Right atrium auricular region (tissue), 2 donors: ENCODE results near the gene MUTYH. TPM values are rescaled to one million over a fixed set of nuclear protein-coding genes. Genes with fewer than 3 reads are reported as not detected.

Experiments used
- DNase-seq: peaks from one replicate; pipeline ENCODE4 v3.0.0-alpha.2; 2019; ENCODE audit warnings: low spot score
- H3K27ac ChIP-seq, 2 donors: fragments of 200-600 bp; sonication (generic); 1 replicate in 1 of 2; 2 replicates in 1 of 2; pipeline ENCODE4 v1.5.1; 2016 to 2019
- H3K27me3 ChIP-seq, 2 donors: fragments of 200-600 bp; sonication (generic); one replicate each; pipeline versions ENCODE4 v1.5.1 to v1.6.0; 2017 to 2019
- H3K36me3 ChIP-seq: fragments of 200-600 bp; sonication (generic); one replicate; pipeline ENCODE4 v1.5.1; 2016
- H3K4me1 ChIP-seq, 2 donors: fragments of 200-600 bp; sonication (generic); one replicate each; pipeline versions ENCODE4 v1.5.1 to v1.6.0; 2017 to 2019
- H3K4me3 ChIP-seq, 2 donors: fragments of 200-600 bp; sonication (generic); 1 replicate in 1 of 2; 2 replicates in 1 of 2; pipeline ENCODE4 v1.5.1; 2017 to 2019; ENCODE audit warnings: mild to moderate bottlenecking in 1 of 2, moderate library complexity in 1 of 2
- H3K9me3 ChIP-seq, 2 donors: fragments of 200-600 bp; sonication (generic); one replicate each; pipeline ENCODE4 v1.5.1; 2019
- total RNA-seq, 2 donors: library from RNA; depleted of rRNA; stranded (reverse); fragments of >200 nt; gene quantifications; one replicate each; pipeline ENCODE4 v1.1.0, GENCODE V29; 2016
- TF ChIP-seq, protein P1 (sequence below), 2 donors: fragments of 200-600 bp; sonication (generic); IDR thresholded peaks; one replicate each; pipeline ENCODE4 v1.5.1; 2019; ENCODE audit warnings: antibody characterized with exemption in 2 of 2

The MUTYH gene
- total RNA-seq, 2 donors from 2014 or later, result 4.2 to 11.1 TPM

DNA sequence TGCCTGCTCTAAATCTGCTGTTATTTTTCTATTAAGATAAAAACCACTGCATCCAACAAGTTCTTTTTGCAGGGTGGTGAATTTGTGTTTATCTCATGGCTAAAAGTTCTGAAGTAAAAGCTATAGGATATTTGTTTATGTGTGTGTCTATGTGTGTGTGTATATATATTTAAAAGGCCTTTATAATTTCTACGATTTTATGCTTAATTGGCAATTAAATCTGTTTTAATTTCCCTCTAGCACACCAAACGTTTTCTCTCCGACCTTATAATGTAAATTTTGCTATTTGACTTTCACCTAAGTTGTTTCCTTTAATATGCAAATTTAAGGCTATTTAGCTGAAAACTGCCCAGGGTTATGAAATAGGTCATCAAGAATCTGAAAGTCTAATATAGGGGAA lies 33.3 kb downstream of the MUTYH start:
- TF ChIP-seq, protein P1, sequence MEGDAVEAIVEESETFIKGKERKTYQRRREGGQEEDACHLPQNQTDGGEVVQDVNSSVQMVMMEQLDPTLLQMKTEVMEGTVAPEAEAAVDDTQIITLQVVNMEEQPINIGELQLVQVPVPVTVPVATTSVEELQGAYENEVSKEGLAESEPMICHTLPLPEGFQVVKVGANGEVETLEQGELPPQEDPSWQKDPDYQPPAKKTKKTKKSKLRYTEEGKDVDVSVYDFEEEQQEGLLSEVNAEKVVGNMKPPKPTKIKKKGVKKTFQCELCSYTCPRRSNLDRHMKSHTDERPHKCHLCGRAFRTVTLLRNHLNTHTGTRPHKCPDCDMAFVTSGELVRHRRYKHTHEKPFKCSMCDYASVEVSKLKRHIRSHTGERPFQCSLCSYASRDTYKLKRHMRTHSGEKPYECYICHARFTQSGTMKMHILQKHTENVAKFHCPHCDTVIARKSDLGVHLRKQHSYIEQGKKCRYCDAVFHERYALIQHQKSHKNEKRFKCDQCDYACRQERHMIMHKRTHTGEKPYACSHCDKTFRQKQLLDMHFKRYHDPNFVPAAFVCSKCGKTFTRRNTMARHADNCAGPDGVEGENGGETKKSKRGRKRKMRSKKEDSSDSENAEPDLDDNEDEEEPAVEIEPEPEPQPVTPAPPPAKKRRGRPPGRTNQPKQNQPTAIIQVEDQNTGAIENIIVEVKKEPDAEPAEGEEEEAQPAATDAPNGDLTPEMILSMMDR (IDR thresholded peaks at IDR 0.05), result no peak

DNA sequence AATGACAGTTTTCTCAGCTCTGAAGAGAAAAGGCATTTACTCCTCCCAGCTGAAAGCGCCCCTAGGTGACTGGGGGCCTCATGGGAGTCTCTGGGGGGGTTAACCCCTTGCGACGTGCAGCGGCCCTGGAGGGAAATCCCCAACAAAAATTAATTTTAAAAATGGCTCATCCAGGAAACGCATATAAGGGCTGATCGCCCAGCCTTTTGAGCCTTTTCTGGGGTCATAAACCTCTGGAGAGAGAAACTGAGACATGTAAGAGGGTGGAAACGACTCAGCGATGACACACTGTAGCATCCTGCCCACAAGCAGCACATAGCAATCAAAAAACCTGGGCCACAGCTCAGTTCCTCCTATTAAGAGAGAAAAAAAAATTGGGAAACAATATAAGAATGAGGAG lies 33.9 kb downstream of the MUTYH start:
- H3K4me3 ChIP-seq, result no peak overlapping the region
- no peaks in the 10 kb centered on the region for H3K36me3 ChIP-seq
- peaks cover 0 to 12% of the 10 kb centered on the region in 2 donors for H3K4me1 ChIP-seq
- no peaks in the 10 kb centered on the region for H3K27me3 ChIP-seq
- no peaks in the 10 kb centered on the region for H3K9me3 ChIP-seq
- no peak overlapping the region for H3K27ac ChIP-seq
- peak; percentile 18 for DNase-seq
- TF ChIP-seq, protein P1 (IDR thresholded peaks at IDR 0.05), result no peak

More for the DNA sequence above, 33.3 kb downstream of the MUTYH start:
- Histone ChIP-seq H3K27ac (no peak overlapping the region), H3K4me1 (peaks cover 0 to 12% of the 10 kb centered on the region in 2 donors), H3K9me3 (no peaks in the 10 kb centered on the region), H3K36me3 (no peaks in the 10 kb centered on the region), H3K27me3 (no peaks in the 10 kb centered on the region), H3K4me3 (no peak overlapping the region)
- no peak for DNase-seq

DNA sequence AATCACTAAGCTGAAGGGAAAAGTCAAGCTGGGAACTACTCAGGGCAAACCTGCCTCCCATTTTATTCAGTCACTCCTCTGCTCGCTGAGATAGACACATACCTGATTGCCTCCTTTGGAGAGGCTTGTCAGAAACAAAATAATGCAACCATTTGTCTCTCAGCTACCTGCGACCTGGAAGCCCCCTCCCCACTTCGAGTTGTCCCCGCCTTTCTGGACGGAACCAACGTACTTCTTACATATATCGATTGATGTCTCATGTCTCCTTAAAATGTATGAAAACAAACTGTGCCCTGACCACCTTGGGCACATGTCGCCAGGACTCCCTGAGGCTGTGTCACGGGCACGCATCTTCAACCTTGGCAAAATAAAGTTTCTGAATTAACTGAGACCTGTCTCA lies 35.0 kb downstream of the MUTYH start:
- H3K27ac ChIP-seq, result no peak overlapping the region
- H3K4me1 ChIP-seq, result peaks cover 0 to 12% of the 10 kb centered on the region in 2 donors
- no peaks in the 10 kb centered on the region for H3K9me3 ChIP-seq
- no peaks in the 10 kb centered on the region for H3K36me3 ChIP-seq
- peak; percentile 43 for DNase-seq
- H3K27me3 ChIP-seq, result no peaks in the 10 kb centered on the region
- TF ChIP-seq, protein P1 (IDR thresholded peaks at IDR 0.05), result no peak
- no peak overlapping the region for H3K4me3 ChIP-seq

DNA sequence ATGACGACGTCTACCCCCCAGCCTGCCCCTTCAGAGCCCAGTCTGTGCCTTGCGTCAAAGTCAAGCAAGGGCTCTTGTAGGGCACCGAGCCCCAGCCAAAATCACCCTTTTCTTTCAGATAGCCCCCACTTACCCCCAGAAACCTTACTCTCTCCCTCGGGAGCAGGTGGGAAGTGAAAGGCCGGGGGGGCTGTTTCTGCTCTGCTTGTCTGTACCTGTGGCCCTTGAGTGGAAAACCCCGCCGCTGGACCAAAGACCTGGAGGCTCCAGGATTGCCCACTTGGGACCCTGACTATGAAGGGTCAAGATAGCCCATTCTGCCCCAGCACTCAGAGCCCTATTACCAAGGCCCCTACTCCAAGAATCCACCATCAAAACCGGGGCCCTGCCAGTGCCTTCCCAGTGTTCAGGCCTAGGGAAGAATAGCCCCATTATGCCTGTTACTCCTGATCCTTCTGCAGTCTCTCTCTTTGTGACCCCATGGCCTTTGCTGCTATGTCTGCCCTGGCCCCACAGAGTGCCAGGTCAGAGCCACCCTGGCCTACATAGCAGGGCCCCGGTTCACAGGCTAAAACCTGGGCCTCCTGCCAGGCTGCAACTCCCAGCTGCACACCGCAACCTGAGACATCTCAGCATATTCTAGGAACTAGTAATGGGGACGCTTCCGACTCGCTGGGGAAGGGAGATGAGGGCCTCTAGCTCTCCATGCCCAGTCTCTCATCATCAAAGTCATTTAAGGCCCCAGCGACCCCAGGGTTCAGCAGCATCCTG lies 35.7 kb downstream of the MUTYH start:
- DNase-seq, result peak; percentile 56

DNA sequence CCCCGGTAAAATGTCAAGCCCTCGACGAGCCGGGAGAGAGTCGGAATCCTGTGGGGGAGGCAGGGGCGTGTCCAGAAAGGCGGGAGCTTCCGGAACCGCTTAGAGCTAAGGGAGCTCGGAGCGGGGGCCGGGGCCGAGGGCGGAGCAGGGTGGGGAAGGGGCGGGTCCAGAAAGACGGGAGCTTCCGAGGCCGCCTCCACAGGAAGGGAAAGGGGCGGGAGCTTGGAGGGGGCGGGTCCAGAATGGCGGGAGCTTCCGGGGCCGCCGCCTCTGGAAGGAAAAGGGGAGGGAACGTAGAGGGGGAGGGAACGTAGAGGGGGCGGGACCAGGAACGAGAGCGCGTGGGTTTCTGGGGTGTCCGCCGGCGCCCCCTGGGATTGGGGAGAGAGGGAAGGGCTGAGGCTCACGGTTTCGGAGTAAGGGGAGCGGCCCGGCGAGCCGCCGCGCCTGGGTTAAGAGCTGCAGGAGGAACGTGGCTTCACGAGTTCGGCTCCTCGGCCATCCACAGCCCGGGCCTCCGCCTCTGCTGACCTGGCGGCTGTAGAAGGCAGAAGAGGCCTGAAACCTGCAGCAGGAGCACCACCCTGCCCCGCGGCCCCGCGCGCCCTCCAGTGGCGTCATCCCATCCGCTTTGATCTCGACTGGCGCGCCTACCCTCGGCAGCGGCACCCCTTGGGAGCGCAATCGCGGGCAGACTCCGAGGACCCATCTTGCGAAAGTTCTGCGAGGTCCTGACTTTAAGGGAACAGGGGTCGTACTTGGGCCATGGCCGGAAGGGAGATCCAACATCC lies 36.5 kb downstream of the MUTYH start:
- DNase-seq, result peak; percentile 96
- no peaks in the 10 kb centered on the region for H3K36me3 ChIP-seq
- H3K9me3 ChIP-seq, result no peaks in the 10 kb centered on the region
- TF ChIP-seq, protein P1 (IDR thresholded peaks at IDR 0.05), result peak; percentile 63 to 80
- H3K27me3 ChIP-seq, result no peaks in the 10 kb centered on the region
- peak overlapping the region; percentile 87 to 93 for H3K27ac ChIP-seq
- peaks cover 0 to 12% of the 10 kb centered on the region in 2 donors for H3K4me1 ChIP-seq
- peak overlapping the region; percentile 73 to 77 for H3K4me3 ChIP-seq

More for the DNA sequence above, 35.7 kb downstream of the MUTYH start:
- no peaks in the 10 kb centered on the region for H3K36me3 ChIP-seq
- TF ChIP-seq, protein P1 (IDR thresholded peaks at IDR 0.05), result no peak
- H3K9me3 ChIP-seq, result no peaks in the 10 kb centered on the region
- H3K27me3 ChIP-seq, result no peaks in the 10 kb centered on the region
- peaks cover 0 to 12% of the 10 kb centered on the region in 2 donors for H3K4me1 ChIP-seq
- H3K4me3 ChIP-seq, result peak overlapping the region; percentile 73 to 77
- H3K27ac ChIP-seq, result peak overlapping the region; percentile 87 to 93
